GM21528 (cell line): ENCODE measurements around the gene CFLAR.
"Not testable (repeated sequence)": the region's sequence is repeated elsewhere in the genome, so short reads cannot be mapped to it uniquely, and the experiment has no call there.

Experiments
- ATAC-seq: cut with Tn5 transposase; IDR thresholded peaks from one replicate; pipeline ENCODE4 v1.9.1; 2021; ENCODE audit warnings: mild to moderate bottlenecking, moderate library complexity; ENCODE audit not compliant: unreplicated experiment, low FRiP score

The CFLAR gene

GRCh38 chr2:201116115-201116958 lies at the start of gene CFLAR:
Gene CFLAR (plus strand): TSS chr2:201116164. CDS start chr2:201129866, 13,702 bp downstream.
- ATAC-seq = peak; percentile 40

- peak; percentile 35 for ATAC-seq
Measured at GRCh38 chr2:201070948-201071478, 45.0 kb upstream of the CFLAR start.

GRCh38 chr2:201071479-201072200 lies 44.3 kb upstream of the CFLAR start, which contains the start of the genes HYCC2 and NDUFB3:
Gene HYCC2 (minus strand): TSS chr2:201071671. CDS start chr2:201024009, 47,662 bp downstream.
Gene NDUFB3 (plus strand): TSS chr2:201072001. CDS start chr2:201078883, 6,882 bp downstream.
- peak; percentile 97 for ATAC-seq

- ATAC-seq = peak; percentile 2
Measured at GRCh38 chr2:201072201-201072530, 43.8 kb upstream of the CFLAR start.

- ATAC-seq = no peak
Measured at GRCh38 chr2:201073071-201073470, 42.9 kb upstream of the CFLAR start.

GRCh38 chr2:201074996-201075395 lies 41.0 kb upstream of the CFLAR start:
- no peak for ATAC-seq

- ATAC-seq = no peak
Measured at GRCh38 chr2:201084863-201085262, 31.1 kb upstream of the CFLAR start.

- no peak for ATAC-seq
Measured at GRCh38 chr2:201090574-201090973, 25.4 kb upstream of the CFLAR start.

- no peak for ATAC-seq
Measured at GRCh38 chr2:201093573-201093972, 22.4 kb upstream of the CFLAR start.

- no peak for ATAC-seq
Measured at GRCh38 chr2:201100497-201100896, 15.5 kb upstream of the CFLAR start.

GRCh38 chr2:201105759-201106158 lies 10.2 kb upstream of the CFLAR start:
- ATAC-seq = no peak

- ATAC-seq = no peak
Measured at GRCh38 chr2:201107624-201108023, 8.3 kb upstream of the CFLAR start.

- no peak for ATAC-seq
Measured at GRCh38 chr2:201108341-201108740, 7.6 kb upstream of the CFLAR start.

- ATAC-seq = no peak
Measured at GRCh38 chr2:201109186-201109585, 6.8 kb upstream of the CFLAR start.

- ATAC-seq = no peak
Measured at GRCh38 chr2:201110615-201111014, 5.3 kb upstream of the CFLAR start.

GRCh38 chr2:201111096-201111495 lies 4.9 kb upstream of the CFLAR start:
- no peak for ATAC-seq

- ATAC-seq = no peak
Measured at GRCh38 chr2:201114350-201114749, 1.6 kb upstream of the CFLAR start.

GRCh38 chr2:201114846-201115245 lies 1.1 kb upstream of the CFLAR start:
- ATAC-seq = no peak

GRCh38 chr2:201116959-201117734 lies 1.2 kb downstream of the CFLAR start:
- ATAC-seq = peak; percentile 29

- not testable (repeated sequence) for ATAC-seq
Measured at GRCh38 chr2:201117735-201118094, 1.8 kb downstream of the CFLAR start.
